Measurements from ENCODE around the gene ALCAM. TPM values are rescaled to one million over a fixed set of nuclear protein-coding genes. Genes with fewer than 3 reads are reported as not detected.

The ALCAM gene
- total and polyA plus RNA-seq, 2 of the 8 experiments (the other 6 are each of a cell fraction or from before 2014, with no cell fraction given) = 10.8 to 33.0 TPM

DNA sequence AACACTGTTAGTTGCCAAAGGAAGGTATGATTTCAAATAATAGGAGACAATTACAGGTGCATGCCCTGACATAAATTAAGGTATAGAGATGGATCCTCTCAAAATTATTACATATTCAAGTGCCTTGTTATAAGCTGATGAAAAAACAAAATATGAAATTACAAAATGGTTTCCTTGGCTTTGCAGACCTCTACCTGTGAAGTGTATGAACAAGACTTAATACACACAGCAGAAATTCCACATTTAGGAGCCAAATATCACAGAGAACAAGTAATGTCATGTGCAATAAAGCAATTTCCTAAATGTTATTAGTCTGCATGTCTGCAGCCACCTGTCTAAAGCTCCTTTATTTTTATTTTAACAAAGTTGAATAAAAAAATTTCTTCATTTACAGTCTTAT lies 151.5 kb downstream of the ALCAM start:
- Histone ChIP-seq H3K56ac (replicated peaks; ENCODE audit: insufficient read length, low read depth, low read length) (no peak overlapping the region), H3K4me3 (ENCODE audit: extremely low read depth in 1 of 4, insufficient read depth in 2 of 4, low read depth in 3 of 4, low read length in 4 of 4) (no peak overlapping the region), H3K18ac (ENCODE audit: extremely low read depth, low read length) (no peak overlapping the region), H2BK20ac (ENCODE audit: low read length) (no peak overlapping the region), H2BK5ac (ENCODE audit: low read depth, low read length) (no peak overlapping the region), H3K27ac (ENCODE audit: low read depth, low read length) (no peak overlapping the region), H4K5ac (ENCODE audit: insufficient read length, low read depth, low read length) (no peak overlapping the region), H4K91ac (replicated peaks; ENCODE audit: insufficient read length, low read length) (no peak overlapping the region), H3K23ac (ENCODE audit: insufficient read length) (no peak overlapping the region), H3K36me3 (ENCODE audit: control insufficient read depth in 2 of 4, insufficient read depth in 4 of 4, low read length in 3 of 4) (no peaks in the 10 kb centered on the region), H4K8ac (ENCODE audit: extremely low read depth, insufficient read depth, low read length) (no peak overlapping the region), H3K9me3 (ENCODE audit: insufficient read depth in 2 of 2, low read depth in 1 of 2, low read length in 1 of 2) (no peaks in the 10 kb centered on the region), H3K79me2 (ENCODE audit: control insufficient read depth in 1 of 2, insufficient read depth in 2 of 2, low read length in 2 of 2) (0 out of 4 replicates have a peak, but pooled peaks cover 0 to 3% of the 10 kb centered on the region in 2 experiments), H3K23me2 (ENCODE audit: low read depth, low read length) (no peaks in the 10 kb centered on the region), H3K9ac (replicated peaks in 1 of 4; ENCODE audit: extremely low read depth in 1 of 4, low read depth in 3 of 4, low read length in 3 of 4) (no peak overlapping the region), H3K79me1 (ENCODE audit: low read depth, low read length) (no peaks in the 10 kb centered on the region; the same call in 1 of the 2 replicates), H3K27me3 (replicated peaks in 1 of 4; ENCODE audit: control insufficient read depth in 3 of 4, extremely low read depth in 1 of 4, insufficient read depth in 3 of 4, low read length in 3 of 4) (no peaks in the 10 kb centered on the region), H2AK5ac (ENCODE audit: low read depth, low read length) (no peak overlapping the region), H3K4ac (replicated peaks; ENCODE audit: insufficient read length, low read depth, low read length) (no peak overlapping the region), H4K20me1 (replicated peaks in 1 of 2; ENCODE audit: control insufficient read depth in 1 of 2, insufficient read depth in 2 of 2, low read length in 2 of 2) (no peaks in the 10 kb centered on the region), H2BK12ac (ENCODE audit: low read depth, low read length) (no peak overlapping the region), H3K4me1 (replicated peaks in 1 of 4; ENCODE audit: control insufficient read depth in 3 of 4, insufficient read depth in 4 of 4, low read length in 3 of 4) (peaks cover 0 to 5% (median 0%) of the 10 kb centered on the region in 4 experiments; a peak in 1 of 7 replicates), H3K4me2 (ENCODE audit: insufficient read depth in 1 of 2, low read depth in 2 of 2, low read length in 2 of 2) (no peak overlapping the region), H2BK120ac (replicated peaks; ENCODE audit: low read depth, low read length) (no peak overlapping the region), H2BK15ac (ENCODE audit: low read length) (no peak overlapping the region), H3K14ac (ENCODE audit: insufficient read length) (no peak overlapping the region), H2AFZ (ENCODE audit: low read length) (no peak overlapping the region)
- CTCF ChIA-PET (ENCODE audit: partially characterized antibody) = interaction anchor here (1.0 to 4.6 kb wide), 8 partner anchors 9 to 508 kb away, joined by 3 to 42 read pairs (median 4); no protein-coding TSS in a partner anchor
- DNase-seq (ENCODE audit: low read depth in 1 of 2, low spot score in 2 of 2) = no peak
- FAIRE-seq = no peak
- POLR2A ChIA-PET (ENCODE audit: partially characterized antibody) = no interaction called here
- TF ChIP-seq SIX5 (IDR thresholded peaks at IDR 0.05; ENCODE audit: low read depth, low read length) (no peak), USF2 (IDR thresholded peaks at IDR 0.05; ENCODE audit: low read length) (no peak)

Data from H1 (cell line).